DMS153 (cell line): ENCODE results near the gene CCDC39.
A peak's percentile ranks its signal among the peaks of the same experiment; 100 is the strongest.

Experiments
- DNase-seq: peaks from one replicate; lab custom pipeline; 2025; lab: John Stamatoyannopoulos, UW

The CCDC39 gene

GRCh38 chr3:180679178-180680096 is at the start of gene CCDC39:
CCDC39 (minus strand) TSS chr3:180679489; CDS start chr3:180679380, 109 bp downstream.
- peak; percentile 76 for DNase-seq

GRCh38 chr3:180720012-180720411 is 40.7 kb upstream of the CCDC39 start:
- DNase-seq, result no peak

GRCh38 chr3:180707896-180708295 is 28.6 kb upstream of the CCDC39 start:
- DNase-seq, result no peak

GRCh38 chr3:180705619-180706018 is 26.3 kb upstream of the CCDC39 start:
- no peak for DNase-seq

GRCh38 chr3:180704532-180704931 is 25.2 kb upstream of the CCDC39 start:
- DNase-seq, result peak; percentile 4

- DNase-seq, result no peak
Observed at GRCh38 chr3:180700941-180701340, 21.7 kb upstream of the CCDC39 start.

- DNase-seq, result no peak
Observed at GRCh38 chr3:180698760-180699270, 19.5 kb upstream of the CCDC39 start.

- DNase-seq, result no peak
Observed at GRCh38 chr3:180694321-180694720, 15.0 kb upstream of the CCDC39 start.

GRCh38 chr3:180693656-180694055 is 14.4 kb upstream of the CCDC39 start:
- no peak for DNase-seq

- no peak for DNase-seq
Observed at GRCh38 chr3:180690061-180690460, 10.8 kb upstream of the CCDC39 start.

GRCh38 chr3:180684807-180685206 is 5.5 kb upstream of the CCDC39 start:
- no peak for DNase-seq

GRCh38 chr3:180683816-180684215 is 4.5 kb upstream of the CCDC39 start:
- no peak for DNase-seq

GRCh38 chr3:180680097-180680430 is 775 bp upstream of the CCDC39 start:
- DNase-seq, result peak; percentile 63

GRCh38 chr3:180678231-180678630 is 1.1 kb downstream of the CCDC39 start:
- DNase-seq, result no peak

- no peak for DNase-seq
Observed at GRCh38 chr3:180661444-180661843, 17.8 kb downstream of the CCDC39 start.

- no peak for DNase-seq
Observed at GRCh38 chr3:180657094-180657493, 22.2 kb downstream of the CCDC39 start.

GRCh38 chr3:180656406-180656805 is 22.9 kb downstream of the CCDC39 start:
- no peak for DNase-seq

- no peak for DNase-seq
Observed at GRCh38 chr3:180646187-180646790, 33.0 kb downstream of the CCDC39 start.

GRCh38 chr3:180640987-180641386 is 38.3 kb downstream of the CCDC39 start:
- DNase-seq, result no peak

- no peak for DNase-seq
Observed at GRCh38 chr3:180633722-180634121, 45.6 kb downstream of the CCDC39 start.

- DNase-seq, result no peak
Observed at GRCh38 chr3:180631317-180631716, 48.0 kb downstream of the CCDC39 start.

- no peak for DNase-seq
Observed at GRCh38 chr3:180630371-180630770, 48.9 kb downstream of the CCDC39 start.

GRCh38 chr3:180626844-180627243 is 52.4 kb downstream of the CCDC39 start:
- no peak for DNase-seq
